ENCODE measurements around the gene CLSTN1. TPM values are rescaled to one million over a fixed set of nuclear protein-coding genes. Genes with fewer than 3 reads are reported as not detected.

CLSTN1 gene
- 97.0 TPM for polyA plus RNA-seq (2012; ENCODE audit: insufficient read depth, insufficient read length, low read depth)

DNA sequence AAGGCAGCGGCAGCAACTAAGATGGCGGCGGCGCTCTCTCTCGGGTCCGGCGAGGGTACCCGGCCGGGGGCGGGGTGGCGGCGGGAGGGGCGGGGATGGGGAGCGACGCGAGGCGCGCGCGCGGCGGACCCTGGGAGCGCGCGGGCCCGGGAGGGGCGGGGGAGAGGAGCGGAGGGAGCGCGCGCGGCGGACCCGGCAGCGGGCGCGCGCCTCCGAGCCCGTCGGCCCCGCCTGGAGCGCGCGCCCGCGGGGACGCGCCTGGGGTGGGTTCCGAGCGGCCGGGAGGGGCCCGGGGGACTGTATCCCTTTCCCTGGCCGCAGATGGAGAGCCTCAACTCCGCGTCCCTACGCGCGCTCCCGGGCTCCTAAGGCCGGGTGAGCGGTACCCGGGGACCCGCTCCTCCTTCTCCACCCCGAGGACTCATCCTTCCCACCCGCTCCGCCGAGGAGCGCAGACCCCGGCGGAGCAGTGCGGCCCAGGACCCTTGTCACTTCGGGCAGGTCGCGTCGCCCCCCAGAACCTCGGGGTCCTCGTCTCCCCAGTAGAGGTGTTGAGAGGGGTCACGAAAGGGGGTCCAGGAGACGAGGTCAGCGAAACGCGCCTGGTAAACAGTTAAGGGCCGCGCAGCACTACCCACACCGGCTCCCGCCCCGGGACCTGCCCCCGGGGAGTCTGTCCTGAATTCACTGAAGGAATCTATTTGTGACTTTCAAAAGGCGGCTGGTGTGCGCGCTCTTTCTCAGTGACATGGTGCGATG lies at the start of gene CLSTN1:
TSS of gene CLSTN1 (minus strand) at position 23 of the 759 bp plus-strand sequence. CDS start 232 bp downstream, outside the sequence.
- DNase-seq = peak; percentile 88
- TF ChIP-seq, protein P1, sequence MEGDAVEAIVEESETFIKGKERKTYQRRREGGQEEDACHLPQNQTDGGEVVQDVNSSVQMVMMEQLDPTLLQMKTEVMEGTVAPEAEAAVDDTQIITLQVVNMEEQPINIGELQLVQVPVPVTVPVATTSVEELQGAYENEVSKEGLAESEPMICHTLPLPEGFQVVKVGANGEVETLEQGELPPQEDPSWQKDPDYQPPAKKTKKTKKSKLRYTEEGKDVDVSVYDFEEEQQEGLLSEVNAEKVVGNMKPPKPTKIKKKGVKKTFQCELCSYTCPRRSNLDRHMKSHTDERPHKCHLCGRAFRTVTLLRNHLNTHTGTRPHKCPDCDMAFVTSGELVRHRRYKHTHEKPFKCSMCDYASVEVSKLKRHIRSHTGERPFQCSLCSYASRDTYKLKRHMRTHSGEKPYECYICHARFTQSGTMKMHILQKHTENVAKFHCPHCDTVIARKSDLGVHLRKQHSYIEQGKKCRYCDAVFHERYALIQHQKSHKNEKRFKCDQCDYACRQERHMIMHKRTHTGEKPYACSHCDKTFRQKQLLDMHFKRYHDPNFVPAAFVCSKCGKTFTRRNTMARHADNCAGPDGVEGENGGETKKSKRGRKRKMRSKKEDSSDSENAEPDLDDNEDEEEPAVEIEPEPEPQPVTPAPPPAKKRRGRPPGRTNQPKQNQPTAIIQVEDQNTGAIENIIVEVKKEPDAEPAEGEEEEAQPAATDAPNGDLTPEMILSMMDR (IDR thresholded peaks at IDR 0.05; ENCODE audit: low read depth, low read length) = no peak
- no peaks in the 10 kb centered on the region for H3K9me3 ChIP-seq
- H3K36me3 ChIP-seq = no peaks in the 10 kb centered on the region
- H3K4me3 ChIP-seq (ENCODE audit: low read depth, low read length) = peak within 1 kb of the TSS; percentile 80
- no peaks in the 10 kb centered on the region for H3K27me3 ChIP-seq
- no peaks in the 10 kb centered on the region for H3K4me1 ChIP-seq

DNA sequence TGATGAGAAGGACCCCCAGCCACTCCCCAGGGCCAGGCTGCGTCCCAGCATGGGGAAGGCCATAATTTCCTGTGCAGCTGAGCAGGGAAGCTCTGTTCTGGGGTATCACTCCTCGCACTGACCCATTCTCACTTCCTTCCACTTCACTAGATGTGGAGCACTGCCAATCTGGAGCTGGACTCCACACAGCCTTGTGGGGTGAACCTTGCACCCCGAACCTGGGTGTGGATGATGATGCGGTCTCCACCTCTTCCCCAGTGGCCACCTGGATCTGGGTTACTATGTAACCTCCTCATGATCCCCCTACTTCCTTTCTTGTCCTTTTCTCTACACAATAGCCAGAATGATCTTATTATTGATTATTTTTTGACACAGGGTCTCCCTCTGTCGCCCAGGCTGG lies 49.6 kb upstream of the CLSTN1 start:
- no peaks in the 10 kb centered on the region for H3K4me1 ChIP-seq
- H3K9me3 ChIP-seq = no peaks in the 10 kb centered on the region
- TF ChIP-seq, protein P1 (IDR thresholded peaks at IDR 0.05; ENCODE audit: low read depth, low read length) = no peak
- no peaks in the 10 kb centered on the region for H3K27me3 ChIP-seq
- H3K36me3 ChIP-seq = no peaks in the 10 kb centered on the region
- H3K4me3 ChIP-seq (ENCODE audit: low read depth, low read length) = no peak overlapping the region
- DNase-seq = no peak

DNA sequence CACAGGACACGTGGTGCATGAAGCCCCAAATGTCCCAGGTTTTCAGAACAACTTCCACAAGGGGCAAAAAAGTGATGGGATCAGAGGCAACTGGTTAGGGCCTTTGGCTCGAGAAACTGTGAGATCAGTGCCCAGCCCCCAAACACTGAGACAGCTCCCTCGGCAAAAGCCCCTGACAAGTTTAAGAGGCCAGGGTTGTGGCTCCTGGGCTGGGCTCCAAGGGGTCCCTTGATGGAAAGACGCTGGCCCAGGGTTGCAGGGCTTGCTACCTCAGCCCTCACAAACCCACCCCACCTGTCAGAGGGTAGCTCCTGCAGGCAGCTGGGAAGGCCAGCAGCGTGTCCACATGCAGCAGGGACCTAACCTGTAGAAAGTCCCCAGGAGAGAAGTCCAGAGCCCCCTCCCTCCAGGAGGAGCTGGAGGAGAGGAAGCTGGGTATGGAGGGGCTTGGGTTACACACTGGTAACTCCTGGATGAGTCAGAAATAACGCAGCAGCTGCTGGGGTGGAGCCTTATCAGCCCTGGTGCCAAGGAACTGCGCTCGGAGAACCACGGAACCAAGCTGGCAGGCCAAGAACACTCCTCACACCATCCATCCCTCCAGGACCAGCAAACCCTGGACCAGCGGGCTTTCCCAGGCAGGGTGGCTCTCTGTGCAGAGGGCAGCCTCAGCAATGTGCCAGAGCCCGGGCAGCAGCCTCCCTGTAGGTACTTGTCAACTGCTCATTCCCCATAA lies 48.8 kb upstream of the CLSTN1 start:
- DNase-seq = no peak
- TF ChIP-seq, protein P1 (IDR thresholded peaks at IDR 0.05; ENCODE audit: low read depth, low read length) = no peak
- Histone ChIP-seq H3K4me1 (no peaks in the 10 kb centered on the region), H3K4me3 (ENCODE audit: low read depth, low read length) (no peak overlapping the region), H3K27me3 (no peaks in the 10 kb centered on the region), H3K9me3 (no peaks in the 10 kb centered on the region), H3K36me3 (no peaks in the 10 kb centered on the region)

DNA sequence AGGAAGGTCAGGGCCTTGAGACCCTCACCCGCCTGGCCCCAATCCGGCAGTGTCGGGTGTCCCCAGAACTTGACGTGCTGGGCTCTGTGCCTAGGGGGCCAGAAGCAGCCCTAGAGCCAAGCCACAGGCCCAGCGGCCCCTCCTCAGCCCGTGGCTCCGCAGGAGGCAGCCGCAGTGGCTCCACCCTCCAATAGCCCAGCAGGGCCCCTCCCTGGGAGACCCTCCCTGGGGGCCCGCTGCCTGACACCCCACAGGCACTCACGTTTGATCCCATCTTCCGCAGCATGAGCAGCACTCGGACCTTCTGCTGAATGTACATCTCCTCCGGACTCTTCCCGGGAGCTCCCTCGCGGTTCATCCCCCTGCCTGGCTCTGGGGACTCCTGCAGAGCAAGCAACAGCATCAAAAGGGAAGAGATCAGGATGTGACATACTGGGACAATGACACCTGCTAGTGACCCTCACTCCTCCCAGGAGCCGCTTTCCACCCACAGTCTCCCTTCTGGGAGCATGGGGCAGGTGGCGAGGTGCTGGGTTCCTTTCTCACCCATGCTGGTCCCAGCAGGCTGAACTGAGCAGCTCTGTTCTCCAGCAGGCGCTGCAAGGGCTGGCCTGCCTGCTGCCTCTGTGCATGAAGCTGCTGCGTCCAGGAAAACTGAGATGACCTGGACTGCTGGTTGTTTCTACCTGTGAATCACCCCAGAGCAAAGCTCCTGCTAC lies 48.1 kb upstream of the CLSTN1 start:
- DNase-seq = no peak
- Histone ChIP-seq H3K4me1 (no peaks in the 10 kb centered on the region), H3K27me3 (no peaks in the 10 kb centered on the region), H3K9me3 (no peaks in the 10 kb centered on the region), H3K4me3 (ENCODE audit: low read depth, low read length) (no peak overlapping the region), H3K36me3 (no peaks in the 10 kb centered on the region)
- TF ChIP-seq, protein P1 (IDR thresholded peaks at IDR 0.05; ENCODE audit: low read depth, low read length) = no peak

DNA sequence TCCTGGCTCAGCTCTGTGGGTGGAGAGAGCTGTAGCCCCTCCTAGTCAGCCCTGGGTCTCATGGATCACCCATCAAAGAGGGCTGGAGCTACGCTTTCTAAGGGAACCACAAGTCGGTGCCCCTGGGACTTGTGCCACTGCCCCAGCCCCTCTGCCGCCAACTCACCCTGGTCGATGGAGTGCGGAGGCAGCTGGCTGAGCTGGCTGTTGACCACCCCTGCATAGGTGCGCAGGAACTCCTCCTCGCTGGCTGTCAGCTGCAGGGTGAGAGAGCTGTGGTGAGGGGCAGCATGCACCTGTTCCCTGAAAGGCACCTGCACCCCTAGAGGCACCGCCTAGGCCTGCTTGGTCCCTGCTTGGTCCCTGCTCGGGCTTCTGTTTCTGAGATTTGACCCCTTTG lies 47.3 kb upstream of the CLSTN1 start:
- no peaks in the 10 kb centered on the region for H3K27me3 ChIP-seq
- H3K36me3 ChIP-seq = no peaks in the 10 kb centered on the region
- H3K4me3 ChIP-seq (ENCODE audit: low read depth, low read length) = no peak overlapping the region
- TF ChIP-seq, protein P1 (IDR thresholded peaks at IDR 0.05; ENCODE audit: low read depth, low read length) = no peak
- no peaks in the 10 kb centered on the region for H3K9me3 ChIP-seq
- DNase-seq = no peak
- H3K4me1 ChIP-seq = no peaks in the 10 kb centered on the region
